SHP77 (cell line): ENCODE data around the gene FAM168B.

Source experiments
- DNase-seq, 2 experiments: peaks; one replicate each; lab custom pipeline; 2025; lab: John Stamatoyannopoulos, UW

Gene FAM168B

GRCh38 chr2:131039908-131040660 lies 53.2 kb downstream of the FAM168B start:
- no peak for DNase-seq

GRCh38 chr2:131039535-131039907 lies 53.7 kb downstream of the FAM168B start:
- no peak for DNase-seq

- DNase-seq: no peak
Observed at GRCh38 chr2:131039101-131039440, 54.2 kb downstream of the FAM168B start.

GRCh38 chr2:131038258-131039100 lies 54.8 kb downstream of the FAM168B start:
- DNase-seq: no peak

GRCh38 chr2:131037398-131038257 lies 55.6 kb downstream of the FAM168B start:
- DNase-seq: no peak

GRCh38 chr2:131036696-131037397 lies 56.4 kb downstream of the FAM168B start:
- no peak for DNase-seq

- DNase-seq: no peak
Observed at GRCh38 chr2:131036269-131036668, 57.0 kb downstream of the FAM168B start.

GRCh38 chr2:131035826-131036231 lies 57.4 kb downstream of the FAM168B start:
- no peak for DNase-seq

GRCh38 chr2:131035112-131035825 lies 58.0 kb downstream of the FAM168B start:
- no peak for DNase-seq

GRCh38 chr2:131034122-131035051 lies 58.9 kb downstream of the FAM168B start:
- no peak for DNase-seq

GRCh38 chr2:131033786-131034121 lies 59.5 kb downstream of the FAM168B start:
- no peak for DNase-seq

GRCh38 chr2:131032393-131032836 lies 60.8 kb downstream of the FAM168B start:
- no peak for DNase-seq

- DNase-seq: no peak
Observed at GRCh38 chr2:131031875-131032274, 61.4 kb downstream of the FAM168B start.

- no peak for DNase-seq
Observed at GRCh38 chr2:131031431-131031841, 61.8 kb downstream of the FAM168B start.

- no peak for DNase-seq
Observed at GRCh38 chr2:131030478-131030971, 62.7 kb downstream of the FAM168B start.

- no peak for DNase-seq
Observed at GRCh38 chr2:131029812-131030211, 63.4 kb downstream of the FAM168B start.

- no peak for DNase-seq
Observed at GRCh38 chr2:131027566-131028528, 65.4 kb downstream of the FAM168B start.

GRCh38 chr2:131026919-131027318 lies 66.3 kb downstream of the FAM168B start:
- DNase-seq: no peak

- DNase-seq: no peak
Observed at GRCh38 chr2:131023758-131024157, 69.5 kb downstream of the FAM168B start.
